Activated CD8-positive, alpha-beta memory T cell treated with anti-CD3 and anti-CD28 coated beads, Interleukin-2, amount 50 U/mL, for 1 hour (primary cell): ENCODE results near the gene SUGP2.

ENCODE experiments used
- DNase-seq: peaks from one replicate; pipeline ENCODE4 v3.0.0-alpha.2; 2020; ENCODE audit errors: extremely low read depth

Gene SUGP2

GRCh38 chr19:18991468-18991867 lies 41.8 kb downstream of the SUGP2 start:
- no peak for DNase-seq

GRCh38 chr19:18991006-18991405 lies 42.3 kb downstream of the SUGP2 start:
- DNase-seq = no peak

- DNase-seq = no peak
Observed at GRCh38 chr19:18990128-18990708, 43.1 kb downstream of the SUGP2 start.

DNA sequence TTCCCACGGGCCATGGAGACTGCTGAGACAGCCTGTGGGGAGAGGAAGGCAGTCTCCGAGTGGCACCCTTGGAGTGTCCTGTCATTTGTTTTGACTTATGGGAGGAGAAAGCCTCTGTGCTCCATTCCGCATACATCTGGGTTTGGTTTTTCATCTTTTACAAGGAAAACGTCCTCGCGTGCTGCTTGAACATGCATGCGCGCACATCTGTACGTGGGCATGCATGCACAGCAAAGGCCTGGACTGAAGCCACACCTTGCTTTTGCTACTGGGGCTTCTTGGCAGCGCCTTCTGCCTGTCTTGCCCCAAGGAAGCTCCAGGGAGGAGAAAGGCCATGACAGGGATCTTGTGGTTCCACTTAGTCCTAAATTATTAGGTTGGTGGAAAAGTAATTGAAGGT lies 44.0 kb downstream of the SUGP2 start:
- no peak for DNase-seq

GRCh38 chr19:18987456-18987855 lies 45.9 kb downstream of the SUGP2 start:
- no peak for DNase-seq

DNA sequence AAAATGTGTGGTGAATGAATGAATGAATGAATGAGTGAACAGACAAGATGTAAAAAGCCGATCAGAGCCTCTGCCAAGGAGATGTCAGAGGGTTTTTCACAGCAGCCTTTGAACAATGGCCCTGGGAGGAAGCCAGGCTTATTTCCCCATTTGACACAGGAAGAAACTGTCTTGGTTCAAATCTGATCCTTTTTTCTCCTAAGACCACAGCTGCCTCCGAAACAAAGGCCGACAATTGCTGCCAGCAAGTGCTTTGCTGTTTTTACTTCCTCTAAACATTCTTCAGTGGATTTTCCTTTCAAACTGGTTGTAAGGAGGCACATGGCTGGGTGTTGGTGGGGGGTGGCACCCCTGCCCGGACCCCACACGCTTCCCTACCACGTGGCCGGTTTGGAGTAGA lies 48.1 kb downstream of the SUGP2 start:
- no peak for DNase-seq

DNA sequence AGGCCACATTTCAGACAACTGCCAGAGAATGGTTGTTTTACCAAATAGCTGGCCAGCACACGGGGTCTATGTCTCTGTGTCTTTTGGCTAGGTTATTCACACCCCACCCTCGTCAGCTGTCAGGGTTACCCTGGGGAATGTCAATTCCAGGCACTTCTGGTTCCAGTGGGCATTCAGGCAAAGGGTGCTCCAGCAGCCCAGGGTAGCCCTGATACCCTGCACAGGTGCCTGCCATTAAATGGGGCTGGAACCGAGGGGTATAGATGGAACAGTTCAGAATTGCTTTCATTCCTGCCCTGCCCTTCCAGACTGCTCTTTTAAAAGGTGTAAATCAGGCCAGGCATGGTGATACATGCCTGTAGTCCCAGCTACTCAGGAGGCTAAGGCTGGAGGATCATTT lies 49.1 kb downstream of the SUGP2 start:
- no peak for DNase-seq

- DNase-seq = no peak
Observed at GRCh38 chr19:18982669-18983068, 50.6 kb downstream of the SUGP2 start.

DNA sequence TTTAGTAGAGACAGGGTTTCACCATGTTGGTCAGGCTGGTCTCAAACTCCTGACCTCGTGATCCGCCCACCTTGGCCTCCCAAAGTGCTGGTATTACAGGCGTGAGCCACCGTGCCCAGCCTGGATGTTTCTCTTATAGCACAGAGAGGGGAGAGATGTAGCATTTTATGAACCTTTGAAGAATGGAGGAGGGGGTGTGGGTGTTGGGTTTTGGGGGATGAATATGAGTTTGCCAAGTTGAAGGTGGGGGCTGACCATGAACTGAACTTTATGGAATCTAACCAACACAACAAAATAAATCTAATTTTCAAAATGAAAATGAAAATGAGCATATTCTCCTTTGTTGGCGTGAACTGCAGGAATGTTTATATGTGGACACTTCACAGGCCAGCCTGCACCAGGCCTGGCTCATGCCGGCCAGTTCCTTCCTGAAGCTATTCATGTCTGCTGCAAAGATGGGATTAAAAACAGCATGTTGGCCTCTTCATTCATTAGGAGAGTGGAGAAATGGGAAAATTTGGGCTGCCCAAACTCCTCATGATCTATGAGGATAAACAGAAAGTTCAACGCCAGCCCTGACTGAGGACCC lies 52.8 kb downstream of the SUGP2 start:
- no peak for DNase-seq

DNA sequence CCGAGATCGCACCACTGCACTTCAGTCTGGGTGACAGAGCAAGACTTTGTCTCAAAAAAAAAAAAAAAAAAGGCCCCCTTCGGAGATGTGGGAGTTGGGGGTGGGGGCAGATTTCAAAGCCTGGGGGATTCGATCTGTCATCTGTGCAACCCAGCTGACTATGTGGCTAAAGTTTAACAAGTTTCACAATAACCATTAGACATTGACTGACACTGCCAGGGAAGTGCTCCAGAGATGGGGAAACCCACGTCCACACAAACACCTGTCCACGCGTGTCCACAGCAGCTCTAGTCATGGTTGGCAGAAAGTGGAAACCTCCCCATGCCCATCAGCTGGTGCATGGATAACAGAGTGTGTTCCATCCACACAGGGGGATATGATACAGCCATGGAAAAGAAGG lies 54.7 kb downstream of the SUGP2 start:
- no peak for DNase-seq

GRCh38 chr19:18975869-18976268 lies 57.4 kb downstream of the SUGP2 start:
- no peak for DNase-seq

DNA sequence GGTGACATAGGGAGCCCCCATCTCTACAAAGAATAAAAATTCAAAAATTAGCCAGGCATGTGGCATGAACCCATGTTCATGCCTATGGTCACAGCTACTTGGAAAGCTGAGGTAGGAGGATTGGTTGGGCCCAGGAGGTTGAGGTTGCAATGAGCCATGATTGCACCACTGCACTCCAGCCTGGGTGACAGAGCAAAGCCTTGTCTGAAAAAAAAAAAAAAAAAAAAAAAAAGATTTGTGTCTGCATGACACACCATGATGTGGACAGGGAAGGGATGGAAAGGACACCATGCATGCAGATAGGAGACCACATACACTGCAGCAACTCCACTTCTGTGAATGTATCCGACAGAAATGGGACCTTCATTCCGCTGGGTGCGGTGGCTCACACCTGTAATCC lies 58.3 kb downstream of the SUGP2 start:
- no peak for DNase-seq

GRCh38 chr19:18972851-18973250 lies 60.5 kb downstream of the SUGP2 start:
- no peak for DNase-seq

- no peak for DNase-seq
Observed at GRCh38 chr19:18972301-18972811, 61.0 kb downstream of the SUGP2 start.

GRCh38 chr19:18969931-18970659 lies 63.2 kb downstream of the SUGP2 start:
- DNase-seq = no peak

GRCh38 chr19:18967358-18968146 lies 65.8 kb downstream of the SUGP2 start:
- no peak for DNase-seq

GRCh38 chr19:18966307-18966706 lies 67.0 kb downstream of the SUGP2 start:
- DNase-seq = no peak

DNA sequence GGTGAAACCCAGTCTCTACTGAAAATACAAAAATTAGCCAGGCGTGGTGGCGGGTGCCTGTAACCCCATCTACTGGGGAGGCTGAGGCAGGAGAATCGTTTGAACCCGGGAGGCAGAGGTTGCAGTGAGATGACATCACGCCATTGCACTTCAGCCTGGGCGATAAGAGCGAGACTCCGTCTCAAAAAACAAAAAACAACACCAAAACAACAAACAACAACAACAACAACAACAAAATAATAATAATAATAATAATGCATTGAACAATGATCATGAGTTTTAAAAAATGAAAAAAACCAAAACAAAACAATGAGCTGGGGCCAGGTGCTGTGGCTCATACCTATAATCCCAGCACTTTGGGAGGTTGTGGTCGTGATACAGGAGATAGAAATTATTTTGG lies 69.2 kb downstream of the SUGP2 start:
- DNase-seq = no peak

- DNase-seq = no peak
Observed at GRCh38 chr19:18961767-18962620, 71.3 kb downstream of the SUGP2 start.

- DNase-seq = no peak
Observed at GRCh38 chr19:18960370-18960769, 72.9 kb downstream of the SUGP2 start.

GRCh38 chr19:18955042-18955441 lies 78.3 kb downstream of the SUGP2 start:
- DNase-seq = no peak
